GM13976 (cell line): ENCODE results near the gene SLC2A9.

ENCODE experiments used
- DNase-seq: peaks from one replicate; pipeline ENCODE4 v3.0.0; 2012; ENCODE audit warnings: low spot score
- CTCF ChIP-seq: IDR thresholded peaks from 2 replicates; pipeline ENCODE4 v1.5.1; 2012; ENCODE audit warnings: borderline replicate concordance, mild to moderate bottlenecking; ENCODE audit not compliant: insufficient read depth; ENCODE audit errors: extremely low read depth, missing control alignments, control extremely low read depth
- in situ Hi-C: fragments of 300-500 bp; cut with MboI; formaldehyde crosslinking; loops from one replicate; pipeline ENCODE4 v1.12.0; 2022; ENCODE audit warnings: low sequenced_read_pairs, mixed read lengths, inconsistent platforms; ENCODE audit not compliant: unreplicated experiment

SLC2A9 gene

GRCh38 chr4:9895333-9895705, 126.0 kb downstream of the SLC2A9 start:
- no peak for DNase-seq
- TF ChIP-seq CTCF = no peak
- in situ Hi-C loops = no loop called here

GRCh38 chr4:9894644-9895332, 126.5 kb downstream of the SLC2A9 start:
- no peak for DNase-seq
- TF ChIP-seq CTCF = no peak
- in situ Hi-C loops = no loop called here

GRCh38 chr4:9893329-9894108, 127.8 kb downstream of the SLC2A9 start:
- no peak for DNase-seq
- in situ Hi-C loops = no loop called here
- no peak for TF ChIP-seq CTCF

GRCh38 chr4:9891740-9892139, 129.6 kb downstream of the SLC2A9 start:
- in situ Hi-C loops = no loop called here
- DNase-seq = no peak
- TF ChIP-seq CTCF = no peak

GRCh38 chr4:9891056-9891455, 130.2 kb downstream of the SLC2A9 start:
- in situ Hi-C loops = no loop called here
- no peak for TF ChIP-seq CTCF
- DNase-seq = no peak

- in situ Hi-C loops = no loop called here
- no peak for TF ChIP-seq CTCF
- DNase-seq = no peak
These were observed 132.0 kb downstream of the SLC2A9 start for GRCh38 chr4:9889306-9889705.
